Measurements from ENCODE around the gene FOXN1. TPM values are rescaled to one million over a fixed set of nuclear protein-coding genes. Genes with fewer than 3 reads are reported as not detected.
A peak's percentile ranks its signal among the peaks of the same experiment; 100 is the strongest.

FOXN1 gene
- polyA plus RNA-seq, 2 of the 4 experiments (the other 2 are of a cell fraction), result not detected

GRCh38 chr17:28544402-28545140 lies 38.4 kb downstream of the FOXN1 start:
- CTCF ChIA-PET, result interaction anchor here (0.6 to 12.8 kb wide), 6 partner anchors 10 to 598 kb away, joined by 3 to 188 read pairs (median 3); no protein-coding TSS in a partner anchor
- ATAC-seq, result no peak

GRCh38 chr17:28545141-28545503 lies 39.0 kb downstream of the FOXN1 start:
- no peak overlapping the region for H3K27ac ChIP-seq
- H3K4me3 ChIP-seq, result no peak overlapping the region
- ChIA-PET POLR2A (no interaction called here), CTCF (interaction anchor here (0.8 to 12.8 kb wide), 4 partner anchors 9 to 86 kb away, joined by 3 to 188 read pairs (median 74); no protein-coding TSS in a partner anchor)
- DNase-seq (ENCODE audit: low read depth in 1 of 2, low spot score in 1 of 2) (no peak), FAIRE-seq (no peak), ATAC-seq (no peak)
- no peaks in the 10 kb centered on the region for H3K4me1 ChIP-seq
- WGBS (ENCODE audit: missing lambda C conversion rate), result 36% methylated on average over 2 of the region's 2 CpGs
- TF ChIP-seq SMC3 (IDR thresholded peaks at IDR 0.05), result no peak
- TF ChIP-seq, protein P1, sequence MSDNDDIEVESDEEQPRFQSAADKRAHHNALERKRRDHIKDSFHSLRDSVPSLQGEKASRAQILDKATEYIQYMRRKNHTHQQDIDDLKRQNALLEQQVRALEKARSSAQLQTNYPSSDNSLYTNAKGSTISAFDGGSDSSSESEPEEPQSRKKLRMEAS (IDR thresholded peaks at IDR 0.05), result no peak
- no peak for TF ChIP-seq HEYL (CRISPR knock-in tag; IDR thresholded peaks at IDR 0.05)
- no peak for TF ChIP-seq FOSL2 (IDR thresholded peaks at IDR 0.05)
- no peak for TF ChIP-seq FOSL2 (CRISPR knock-in tag; IDR thresholded peaks at IDR 0.05)
- no peak for TF ChIP-seq RNF2 (IDR thresholded peaks at IDR 0.05; ENCODE audit: borderline replicate concordance, low read depth)
- no peak for TF ChIP-seq ATOH8 (CRISPR knock-in tag; IDR thresholded peaks at IDR 0.05; ENCODE audit: low read depth)
- no peak for TF ChIP-seq POLR2A (IDR thresholded peaks at IDR 0.05; ENCODE audit: low read length)
- TF ChIP-seq KDM1A (IDR thresholded peaks at IDR 0.05; ENCODE audit: low read depth), result peak; percentile 53; the same call in 1 of the 2 replicates
- no peak for TF ChIP-seq EHMT2 (IDR thresholded peaks at IDR 0.05; ENCODE audit: low read depth)
- no peak for TF ChIP-seq JUN (IDR thresholded peaks at IDR 0.05)
- TF ChIP-seq ZFP36 (IDR thresholded peaks at IDR 0.05; ENCODE audit: borderline replicate concordance, partially characterized antibody), result peak; percentile 56
- TF ChIP-seq, protein P2, sequence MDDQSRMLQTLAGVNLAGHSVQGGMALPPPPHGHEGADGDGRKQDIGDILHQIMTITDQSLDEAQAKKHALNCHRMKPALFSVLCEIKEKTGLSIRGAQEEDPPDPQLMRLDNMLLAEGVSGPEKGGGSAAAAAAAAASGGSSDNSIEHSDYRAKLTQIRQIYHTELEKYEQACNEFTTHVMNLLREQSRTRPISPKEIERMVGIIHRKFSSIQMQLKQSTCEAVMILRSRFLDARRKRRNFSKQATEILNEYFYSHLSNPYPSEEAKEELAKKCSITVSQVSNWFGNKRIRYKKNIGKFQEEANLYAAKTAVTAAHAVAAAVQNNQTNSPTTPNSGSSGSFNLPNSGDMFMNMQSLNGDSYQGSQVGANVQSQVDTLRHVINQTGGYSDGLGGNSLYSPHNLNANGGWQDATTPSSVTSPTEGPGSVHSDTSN (IDR thresholded peaks at IDR 0.05), result no peak
- TF ChIP-seq, protein P3, sequence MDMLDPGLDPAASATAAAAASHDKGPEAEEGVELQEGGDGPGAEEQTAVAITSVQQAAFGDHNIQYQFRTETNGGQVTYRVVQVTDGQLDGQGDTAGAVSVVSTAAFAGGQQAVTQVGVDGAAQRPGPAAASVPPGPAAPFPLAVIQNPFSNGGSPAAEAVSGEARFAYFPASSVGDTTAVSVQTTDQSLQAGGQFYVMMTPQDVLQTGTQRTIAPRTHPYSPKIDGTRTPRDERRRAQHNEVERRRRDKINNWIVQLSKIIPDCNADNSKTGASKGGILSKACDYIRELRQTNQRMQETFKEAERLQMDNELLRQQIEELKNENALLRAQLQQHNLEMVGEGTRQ (IDR thresholded peaks at IDR 0.05), result no peak
- no peak for TF ChIP-seq GATA3 (IDR thresholded peaks at IDR 0.05; ENCODE audit: borderline replicate concordance)
- TF ChIP-seq FOXS1 (CRISPR knock-in tag; IDR thresholded peaks at IDR 0.05), result no peak
- H3K9me3 ChIP-seq, result no peaks in the 10 kb centered on the region
- no peak overlapping the region for H3K4me2 ChIP-seq

More at GRCh38 chr17:28544402-28545140, 38.4 kb downstream of the FOXN1 start:
- FAIRE-seq (no peak), DNase-seq (ENCODE audit: low read depth in 1 of 2, low spot score in 1 of 2) (no peak)
- POLR2A ChIA-PET, result no interaction called here
- H3K27ac ChIP-seq, result no peak overlapping the region
- H3K9me3 ChIP-seq, result no peaks in the 10 kb centered on the region
- TF ChIP-seq BHLHE40 (IDR thresholded peaks at IDR 0.05; ENCODE audit: low read depth, low read length) (no peak), GATA3 (IDR thresholded peaks at IDR 0.05; ENCODE audit: borderline replicate concordance) (no peak), RNF2 (IDR thresholded peaks at IDR 0.05; ENCODE audit: borderline replicate concordance, low read depth) (no peak), MAZ (IDR thresholded peaks at IDR 0.05; ENCODE audit: borderline replicate concordance, low read depth, low read length) (no peak), ZNF302 (CRISPR knock-in tag; IDR thresholded peaks at IDR 0.05) (no peak), FOXS1 (CRISPR knock-in tag; IDR thresholded peaks at IDR 0.05) (no peak), HDAC2 (IDR thresholded peaks at IDR 0.05) (no peak), JUN (IDR thresholded peaks at IDR 0.05) (no peak), EP300 (IDR thresholded peaks at IDR 0.05) (no peak)
- TF ChIP-seq, protein P4, sequence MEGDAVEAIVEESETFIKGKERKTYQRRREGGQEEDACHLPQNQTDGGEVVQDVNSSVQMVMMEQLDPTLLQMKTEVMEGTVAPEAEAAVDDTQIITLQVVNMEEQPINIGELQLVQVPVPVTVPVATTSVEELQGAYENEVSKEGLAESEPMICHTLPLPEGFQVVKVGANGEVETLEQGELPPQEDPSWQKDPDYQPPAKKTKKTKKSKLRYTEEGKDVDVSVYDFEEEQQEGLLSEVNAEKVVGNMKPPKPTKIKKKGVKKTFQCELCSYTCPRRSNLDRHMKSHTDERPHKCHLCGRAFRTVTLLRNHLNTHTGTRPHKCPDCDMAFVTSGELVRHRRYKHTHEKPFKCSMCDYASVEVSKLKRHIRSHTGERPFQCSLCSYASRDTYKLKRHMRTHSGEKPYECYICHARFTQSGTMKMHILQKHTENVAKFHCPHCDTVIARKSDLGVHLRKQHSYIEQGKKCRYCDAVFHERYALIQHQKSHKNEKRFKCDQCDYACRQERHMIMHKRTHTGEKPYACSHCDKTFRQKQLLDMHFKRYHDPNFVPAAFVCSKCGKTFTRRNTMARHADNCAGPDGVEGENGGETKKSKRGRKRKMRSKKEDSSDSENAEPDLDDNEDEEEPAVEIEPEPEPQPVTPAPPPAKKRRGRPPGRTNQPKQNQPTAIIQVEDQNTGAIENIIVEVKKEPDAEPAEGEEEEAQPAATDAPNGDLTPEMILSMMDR (IDR thresholded peaks at IDR 0.05), result no peak
- no peak overlapping the region for H3K4me2 ChIP-seq
- H3K4me1 ChIP-seq, result no peaks in the 10 kb centered on the region
- H3K4me3 ChIP-seq, result no peak overlapping the region
- 67% methylated on average over 4 of the region's 4 CpGs for WGBS (ENCODE audit: missing lambda C conversion rate)

Data from A549 (cell line).